ENCODE results near the gene CDC42EP5.
A peak's percentile ranks its signal among the peaks of the same experiment; 100 is the strongest.
"Not testable (repeated sequence)": the region's sequence is repeated elsewhere in the genome, so short reads cannot be mapped to it uniquely, and the experiment has no call there.

CDC42EP5 gene

DNA sequence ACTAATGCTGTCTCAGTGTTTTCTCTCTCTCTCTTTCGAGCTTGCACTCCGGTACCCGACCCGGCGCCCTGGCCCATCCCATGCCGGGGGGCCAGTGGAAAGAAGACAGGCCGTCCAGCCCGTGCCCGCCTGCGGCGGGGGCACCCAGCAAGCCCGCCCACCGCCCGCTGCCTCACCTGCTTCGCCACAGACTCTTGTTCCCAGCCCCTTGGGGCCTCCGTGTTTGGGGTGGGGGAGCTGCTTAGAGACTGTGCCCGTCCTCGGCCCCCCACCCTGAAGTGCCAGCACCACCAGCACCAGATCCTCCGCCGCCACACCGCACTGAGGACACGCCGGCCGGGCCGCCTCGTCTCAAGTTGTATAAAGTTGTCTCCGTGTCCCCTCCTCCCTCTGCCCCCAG, 11.9 kb downstream of the CDC42EP5 start:
- FAIRE-seq, result no peak

DNA sequence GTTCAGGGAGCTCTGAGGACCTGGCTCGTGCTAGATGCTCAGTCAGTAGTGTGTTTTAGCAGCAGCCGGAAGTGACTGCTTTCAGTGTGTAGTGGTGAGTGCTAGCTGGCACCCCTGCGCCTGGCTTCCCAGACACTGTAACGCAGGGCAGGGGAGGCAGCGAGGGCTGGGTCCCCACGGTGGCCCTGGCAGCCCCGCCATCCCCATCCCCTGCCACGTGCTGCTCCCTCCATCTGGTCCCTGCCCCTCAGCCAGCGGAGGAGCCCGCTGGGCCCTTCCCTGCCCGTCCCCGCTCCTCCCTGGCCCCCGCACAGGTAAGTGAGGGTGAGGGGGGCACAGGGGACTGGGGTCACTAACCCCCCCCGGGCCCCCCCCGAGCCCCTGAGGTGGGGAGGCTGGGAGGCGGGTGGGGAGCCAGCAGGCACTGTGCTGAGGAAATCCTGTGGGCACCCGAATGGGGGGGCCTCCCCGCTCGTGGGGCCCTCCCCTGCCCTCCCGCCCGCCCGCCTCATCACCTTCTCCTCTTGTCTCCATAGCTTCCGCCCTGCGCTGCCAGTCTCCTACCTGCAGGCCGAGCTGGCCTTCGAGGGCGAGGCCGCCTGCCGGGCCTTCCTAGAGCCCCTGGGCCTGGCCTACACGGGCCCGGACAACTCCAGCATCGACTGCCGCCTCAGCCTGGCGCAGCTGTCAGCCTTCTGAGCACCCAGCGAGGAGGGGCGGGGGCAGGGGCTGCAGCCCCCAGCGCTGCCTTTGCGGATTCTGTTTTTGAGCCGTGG, 12.7 kb downstream of the CDC42EP5 start:
- FAIRE-seq, result no peak

DNA sequence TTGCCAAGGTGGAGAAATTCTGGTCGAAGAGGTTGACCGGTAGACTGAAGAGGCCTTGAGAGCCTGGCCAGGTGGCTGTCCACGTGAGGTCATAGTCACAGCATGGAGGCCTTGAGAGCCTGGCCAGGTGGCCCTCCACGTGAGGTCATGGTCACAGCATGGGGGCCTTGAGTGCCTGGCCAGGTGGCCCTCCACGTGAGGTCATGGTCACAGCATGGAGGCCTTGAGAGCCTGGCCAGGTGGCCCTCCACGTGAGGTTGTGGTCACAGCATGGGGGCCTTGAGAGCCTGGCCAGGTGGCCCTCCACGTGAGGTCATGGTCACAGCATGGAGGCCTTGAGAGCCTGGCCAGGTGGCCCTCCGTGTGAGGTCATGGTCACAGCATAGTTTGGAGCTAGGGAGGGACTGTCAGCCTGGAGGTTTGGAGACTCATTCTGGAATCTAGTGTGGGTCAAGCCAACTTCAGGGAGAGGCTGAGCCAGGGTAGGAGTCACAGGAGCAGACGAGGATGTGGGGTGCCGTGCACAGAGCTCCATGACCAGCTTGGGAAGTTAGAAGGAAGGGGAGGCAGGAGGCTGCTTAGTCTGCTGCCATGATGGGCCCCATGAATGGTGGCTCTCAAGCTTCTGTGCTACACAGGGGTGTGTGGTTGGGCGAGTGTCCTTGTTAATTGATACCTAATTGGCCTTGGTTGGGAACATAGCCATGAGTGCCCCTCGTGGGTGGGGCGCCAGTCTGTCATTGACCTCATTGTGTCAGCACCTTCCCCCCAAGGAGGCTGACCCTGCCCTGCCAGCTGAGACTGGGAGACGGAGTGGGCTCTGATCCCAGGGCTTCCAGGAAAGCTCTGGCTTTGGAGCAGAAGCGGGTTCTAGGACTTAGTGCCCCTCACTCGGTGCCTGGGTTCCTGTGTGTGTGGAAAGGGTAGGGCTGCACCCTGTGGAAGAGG, 13.5 kb downstream of the CDC42EP5 start:
- no peak for FAIRE-seq

DNA sequence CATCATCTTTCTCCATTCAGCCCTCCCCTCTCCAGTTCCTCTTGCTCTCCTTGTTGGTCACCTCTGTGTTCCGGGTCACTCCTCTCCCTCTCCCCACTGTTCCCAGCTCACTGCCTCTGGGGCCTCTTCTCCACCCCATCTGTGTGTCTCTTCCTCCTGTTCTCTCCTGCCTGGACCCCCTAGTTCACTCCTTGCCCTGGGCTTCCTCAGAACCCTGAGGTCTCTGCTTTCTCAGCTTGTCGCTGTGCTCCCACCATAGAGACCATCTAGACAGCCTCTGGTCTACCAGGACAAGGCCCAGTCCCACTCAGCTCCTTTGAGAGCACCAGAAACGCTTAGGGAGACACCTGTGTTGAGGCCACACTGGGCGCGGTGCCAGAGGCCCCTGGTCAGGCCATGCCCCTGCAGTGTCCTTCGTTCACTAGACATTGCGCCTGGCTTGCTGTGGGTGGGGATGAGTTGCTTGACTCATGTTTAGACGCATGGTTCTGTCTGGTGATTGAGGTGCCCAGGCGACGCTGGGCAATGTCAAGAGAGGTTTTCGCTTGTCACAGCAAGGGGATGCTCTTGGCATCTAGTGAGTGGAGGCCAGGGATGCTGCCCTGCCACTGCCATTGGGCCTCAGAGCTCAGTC, 14.3 kb downstream of the CDC42EP5 start:
- no peak for FAIRE-seq

DNA sequence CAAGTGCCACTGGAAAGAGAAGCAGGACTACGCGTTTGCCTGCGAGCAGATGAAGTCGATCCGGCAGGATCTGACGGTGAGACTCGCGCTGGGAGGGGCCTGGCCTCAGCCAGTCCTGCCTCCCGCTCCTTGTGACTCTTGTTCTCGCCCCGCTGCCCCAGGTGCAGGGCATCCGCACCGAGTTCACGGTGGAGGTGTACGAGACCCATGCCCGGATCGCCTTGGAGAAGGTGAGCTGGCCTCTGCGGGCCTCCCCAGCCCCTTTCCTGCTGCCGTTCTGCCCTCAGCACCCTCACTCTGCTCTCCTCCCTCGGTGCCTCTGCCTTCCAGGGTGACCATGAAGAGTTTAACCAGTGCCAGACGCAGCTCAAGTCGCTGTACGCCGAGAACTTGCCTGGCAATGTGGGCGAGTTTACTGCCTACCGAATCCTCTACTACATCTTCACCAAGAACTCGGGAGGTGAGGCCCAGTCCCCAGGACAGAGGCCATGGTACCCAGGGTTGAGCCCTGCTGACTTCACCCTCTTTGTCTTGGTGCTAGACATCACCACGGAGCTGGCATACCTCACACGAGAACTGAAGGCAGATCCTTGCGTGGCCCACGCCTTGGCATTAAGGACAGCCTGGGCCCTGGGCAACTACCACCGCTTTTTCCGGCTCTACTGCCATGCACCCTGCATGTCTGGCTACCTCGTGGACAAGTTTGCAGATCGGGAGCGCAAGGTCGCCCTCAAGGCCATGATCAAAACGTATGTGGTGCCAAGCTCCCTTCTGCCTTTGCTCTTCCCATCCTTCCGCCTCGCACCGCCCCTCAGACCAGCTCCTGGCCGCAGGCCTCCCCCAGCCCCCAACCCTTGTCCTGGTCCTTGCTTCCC, 15.1 kb downstream of the CDC42EP5 start:
- FAIRE-seq, result no peak

DNA sequence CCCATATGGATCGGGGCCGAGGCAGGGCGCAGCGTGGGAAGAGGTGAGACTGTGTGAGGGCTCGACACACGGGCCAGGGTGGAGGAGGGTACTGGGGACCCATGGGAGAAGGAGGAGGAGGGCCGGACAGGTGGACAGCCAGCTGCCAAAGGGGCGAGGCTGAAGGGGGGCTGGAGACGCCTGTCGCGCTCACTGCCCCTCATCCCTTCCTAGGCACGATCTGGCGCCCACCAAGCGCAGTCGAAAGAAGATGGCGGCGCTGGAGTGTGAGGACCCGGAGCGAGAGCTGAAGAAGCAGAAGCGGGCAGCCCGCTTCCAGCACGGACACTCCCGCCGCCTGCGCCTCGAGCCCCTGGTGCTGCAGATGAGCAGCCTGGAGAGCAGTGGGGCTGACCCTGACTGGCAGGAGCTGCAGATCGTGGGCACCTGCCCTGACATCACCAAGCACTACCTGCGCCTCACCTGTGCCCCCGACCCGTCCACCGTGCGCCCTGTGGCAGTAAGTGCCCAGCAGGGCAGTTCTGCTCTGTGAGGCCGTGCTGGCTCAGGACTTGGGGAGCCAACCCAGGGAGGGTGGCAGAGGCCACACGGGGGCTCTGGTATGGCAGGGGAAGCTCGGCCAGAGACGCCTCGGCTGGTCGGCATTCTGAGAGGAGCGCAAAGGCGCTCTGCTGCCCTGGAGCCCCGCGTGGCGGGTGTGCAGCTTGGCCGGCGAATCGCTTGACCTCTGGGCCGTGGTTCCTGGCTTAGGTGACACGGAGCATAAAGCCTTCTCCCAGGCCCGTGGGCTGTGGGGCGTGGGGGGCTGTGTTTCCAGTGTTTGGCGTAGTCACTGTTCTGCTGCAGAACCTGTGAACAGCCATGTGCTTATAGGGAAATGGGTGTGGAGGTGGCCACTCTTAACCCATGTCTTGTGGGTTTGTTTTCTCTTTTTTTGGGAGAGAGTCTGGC, 16.4 kb downstream of the CDC42EP5 start:
- no peak for FAIRE-seq

DNA sequence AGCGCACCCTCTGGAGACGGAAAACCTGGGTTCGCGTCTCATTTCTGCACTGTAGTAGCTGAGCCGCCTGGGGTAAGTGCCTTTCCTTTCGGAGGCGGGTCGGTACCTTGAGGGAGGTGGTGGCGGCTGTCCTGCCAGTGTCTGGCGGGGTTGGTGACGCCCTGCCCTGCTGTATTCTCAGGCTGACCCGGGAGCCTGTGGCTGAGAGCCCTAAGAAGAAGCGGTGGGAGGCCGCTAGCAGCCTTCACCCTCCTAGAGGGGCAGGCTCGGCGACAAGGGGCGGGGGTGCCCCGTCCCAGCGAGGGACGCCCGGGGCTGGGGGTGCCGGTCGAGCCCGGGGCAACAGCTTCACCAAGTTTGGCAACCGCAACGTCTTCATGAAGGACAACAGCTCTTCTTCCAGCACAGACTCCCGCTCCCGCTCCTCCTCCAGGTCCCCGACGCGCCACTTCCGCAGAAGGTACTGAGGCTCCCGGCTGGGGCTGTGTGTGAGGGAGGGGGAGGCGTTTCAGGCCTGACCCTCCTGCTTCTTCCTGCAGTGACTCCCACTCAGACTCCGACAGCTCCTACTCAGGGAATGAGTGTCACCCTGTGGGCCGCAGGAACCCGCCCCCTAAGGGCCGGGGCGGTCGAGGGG, 17.2 kb downstream of the CDC42EP5 start:
- FAIRE-seq, result no peak

DNA sequence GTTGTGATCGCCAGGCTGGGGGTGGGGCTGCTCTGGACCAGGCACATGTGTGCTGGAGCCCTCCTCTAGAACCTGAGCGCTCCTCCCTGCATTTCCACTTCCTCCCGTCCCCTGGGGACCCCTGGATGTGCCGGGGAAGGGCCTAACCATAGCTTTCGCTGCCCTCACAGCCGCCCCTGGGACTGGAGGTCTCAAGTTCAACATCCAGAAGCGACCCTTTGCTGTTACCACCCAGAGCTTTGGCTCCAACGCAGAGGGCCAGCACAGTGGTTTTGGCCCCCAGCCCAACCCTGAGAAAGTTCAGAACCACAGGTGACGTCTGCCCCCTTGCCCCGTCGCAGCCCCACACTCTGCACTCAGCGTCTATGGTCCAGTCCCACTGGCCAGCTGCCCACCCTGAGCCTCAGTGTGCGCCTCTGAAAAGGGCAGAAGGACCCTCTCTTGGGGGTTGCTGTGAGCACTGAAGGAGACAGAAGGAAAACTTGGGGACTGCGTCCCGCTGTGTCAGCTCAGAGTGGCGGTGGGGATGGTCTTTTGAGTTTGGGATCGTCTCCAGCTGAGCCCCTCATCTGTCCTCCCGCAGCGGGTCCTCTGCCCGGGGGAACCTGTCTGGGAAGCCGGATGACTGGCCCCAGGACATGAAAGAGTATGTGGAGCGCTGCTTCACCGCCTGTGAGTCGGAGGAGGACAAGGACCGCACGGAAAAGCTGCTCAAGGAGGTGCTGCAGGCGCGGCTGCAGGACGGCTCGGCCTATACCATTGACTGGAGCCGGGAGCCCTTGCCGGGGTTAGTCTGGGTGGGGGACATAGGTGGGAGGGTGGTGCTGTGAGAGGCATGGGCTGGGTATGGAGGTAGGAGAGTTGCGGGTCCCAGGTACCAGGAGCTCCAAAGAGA, 18.1 kb downstream of the CDC42EP5 start:
- FAIRE-seq, result no peak

DNA sequence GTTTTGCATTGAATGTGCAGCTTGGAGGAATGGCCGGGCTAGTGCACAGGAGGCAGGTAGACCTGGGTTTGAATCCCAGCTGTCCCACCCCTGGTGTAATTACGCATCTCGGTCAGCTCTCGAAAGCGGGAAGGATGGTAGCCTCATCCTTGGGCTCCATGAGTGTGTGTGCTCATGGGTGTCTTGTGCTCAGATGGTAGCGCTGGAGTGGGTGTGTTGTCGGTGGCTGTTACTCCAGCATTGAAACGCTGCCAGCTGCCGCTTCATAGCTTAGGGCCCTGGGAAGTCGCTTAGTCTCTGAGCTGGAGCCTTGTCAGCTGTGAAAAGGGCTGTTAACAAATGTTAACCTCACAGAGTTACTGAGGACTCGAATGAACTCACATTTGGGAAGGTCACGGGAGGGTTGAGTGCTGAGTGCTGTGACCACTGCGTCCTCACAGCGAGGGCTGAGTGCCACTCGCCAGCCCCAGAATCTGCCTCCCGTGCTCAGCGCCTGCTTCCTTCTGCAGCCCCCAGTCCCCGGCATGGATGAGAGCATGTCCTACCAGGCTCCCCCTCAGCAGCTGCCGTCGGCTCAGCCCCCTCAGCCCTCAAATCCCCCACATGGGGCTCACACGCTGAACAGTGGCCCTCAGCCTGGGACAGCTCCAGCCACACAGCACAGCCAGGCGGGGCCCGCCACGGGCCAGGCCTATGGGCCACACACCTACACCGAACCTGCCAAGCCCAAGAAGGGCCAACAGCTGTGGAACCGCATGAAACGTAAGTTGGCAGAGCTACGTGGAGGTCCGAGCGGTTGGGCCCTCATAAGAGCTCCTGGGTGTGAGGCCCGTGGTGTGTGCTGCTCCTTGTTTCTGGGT, 18.9 kb downstream of the CDC42EP5 start:
- no peak for FAIRE-seq

DNA sequence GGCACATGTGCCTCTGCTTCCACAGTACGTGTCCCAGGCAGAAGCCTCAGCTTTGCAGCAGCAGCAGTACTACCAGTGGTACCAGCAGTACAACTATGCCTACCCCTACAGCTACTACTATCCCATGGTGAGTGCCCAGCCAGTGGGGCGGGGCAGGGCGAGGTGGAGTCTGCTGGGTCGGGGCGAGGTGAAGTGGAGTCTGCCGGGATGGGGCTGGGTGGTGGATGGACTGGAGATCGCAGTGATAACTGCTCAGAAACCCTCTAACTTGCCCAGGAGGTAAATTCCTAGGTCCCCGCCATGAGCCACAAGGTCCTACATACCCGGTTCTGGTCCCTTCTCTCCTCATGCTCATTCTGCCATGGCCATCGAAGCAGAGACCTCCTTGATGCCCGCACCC, 20.5 kb downstream of the CDC42EP5 start:
- FAIRE-seq, result no peak

DNA sequence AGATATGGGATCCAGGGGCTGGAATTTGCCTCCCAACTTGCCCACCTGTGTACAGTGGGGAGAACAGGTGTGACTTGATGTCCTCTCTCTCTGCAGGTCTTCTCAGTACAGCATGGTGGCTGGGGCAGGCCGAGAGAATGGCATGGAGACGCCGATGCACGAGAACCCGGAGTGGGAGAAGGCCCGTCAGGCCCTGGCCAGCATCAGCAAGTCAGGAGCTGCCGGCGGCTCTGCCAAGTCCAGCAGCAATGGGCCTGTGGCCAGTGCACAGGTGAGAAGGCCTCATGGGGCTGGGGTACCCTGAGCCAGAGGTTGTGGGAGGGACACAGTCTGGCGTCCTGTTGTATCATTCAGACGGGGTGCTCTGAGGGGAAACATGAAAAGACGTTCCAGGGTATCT, 21.1 kb downstream of the CDC42EP5 start:
- FAIRE-seq, result no peak

DNA sequence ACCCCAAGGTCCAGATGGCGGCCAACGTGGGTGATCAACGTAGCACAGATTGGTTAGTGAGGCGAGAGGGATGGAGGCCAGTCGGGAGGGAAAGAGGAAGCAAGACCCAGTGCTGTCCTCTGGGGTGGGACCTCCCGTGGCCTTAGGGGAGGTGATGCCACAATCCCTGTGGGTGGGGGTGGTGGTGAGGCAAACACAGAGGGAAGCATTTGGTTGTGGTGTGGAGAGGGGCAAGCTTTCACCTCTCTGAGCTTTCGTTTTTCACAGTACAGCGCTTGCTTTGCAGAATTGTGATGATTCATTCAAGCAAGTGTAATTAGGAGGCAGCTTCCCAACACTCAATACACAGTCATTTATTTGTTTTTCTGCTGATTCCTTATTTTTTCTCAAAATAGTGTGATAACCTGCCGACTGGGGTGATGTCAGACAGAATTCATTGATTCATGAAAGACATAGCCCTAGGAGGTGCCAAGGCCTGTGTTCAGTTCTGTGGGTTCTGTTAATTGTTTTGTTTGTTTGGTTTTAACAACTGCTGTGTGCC, 21.7 kb downstream of the CDC42EP5 start:
- no peak for FAIRE-seq

DNA sequence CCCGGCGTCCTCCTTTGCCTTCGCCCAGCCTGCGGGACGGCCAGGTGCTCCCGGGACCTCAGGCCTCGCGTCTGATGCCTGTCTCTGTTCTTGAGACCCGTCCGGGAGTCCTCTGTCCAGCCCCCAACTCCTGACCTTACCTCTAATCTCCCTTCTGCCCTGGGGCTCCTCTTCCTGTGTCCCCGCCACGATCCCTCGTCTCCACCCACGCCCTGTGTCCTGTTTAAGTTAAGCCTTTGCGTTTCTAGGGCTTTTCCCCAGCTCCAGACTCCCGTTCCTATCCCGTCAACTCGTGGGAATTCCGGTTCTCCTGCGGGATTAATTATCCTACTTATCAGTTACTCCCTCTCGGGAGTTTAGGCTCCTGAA, 23.4 kb downstream of the CDC42EP5 start:
- FAIRE-seq, result no peak

DNA sequence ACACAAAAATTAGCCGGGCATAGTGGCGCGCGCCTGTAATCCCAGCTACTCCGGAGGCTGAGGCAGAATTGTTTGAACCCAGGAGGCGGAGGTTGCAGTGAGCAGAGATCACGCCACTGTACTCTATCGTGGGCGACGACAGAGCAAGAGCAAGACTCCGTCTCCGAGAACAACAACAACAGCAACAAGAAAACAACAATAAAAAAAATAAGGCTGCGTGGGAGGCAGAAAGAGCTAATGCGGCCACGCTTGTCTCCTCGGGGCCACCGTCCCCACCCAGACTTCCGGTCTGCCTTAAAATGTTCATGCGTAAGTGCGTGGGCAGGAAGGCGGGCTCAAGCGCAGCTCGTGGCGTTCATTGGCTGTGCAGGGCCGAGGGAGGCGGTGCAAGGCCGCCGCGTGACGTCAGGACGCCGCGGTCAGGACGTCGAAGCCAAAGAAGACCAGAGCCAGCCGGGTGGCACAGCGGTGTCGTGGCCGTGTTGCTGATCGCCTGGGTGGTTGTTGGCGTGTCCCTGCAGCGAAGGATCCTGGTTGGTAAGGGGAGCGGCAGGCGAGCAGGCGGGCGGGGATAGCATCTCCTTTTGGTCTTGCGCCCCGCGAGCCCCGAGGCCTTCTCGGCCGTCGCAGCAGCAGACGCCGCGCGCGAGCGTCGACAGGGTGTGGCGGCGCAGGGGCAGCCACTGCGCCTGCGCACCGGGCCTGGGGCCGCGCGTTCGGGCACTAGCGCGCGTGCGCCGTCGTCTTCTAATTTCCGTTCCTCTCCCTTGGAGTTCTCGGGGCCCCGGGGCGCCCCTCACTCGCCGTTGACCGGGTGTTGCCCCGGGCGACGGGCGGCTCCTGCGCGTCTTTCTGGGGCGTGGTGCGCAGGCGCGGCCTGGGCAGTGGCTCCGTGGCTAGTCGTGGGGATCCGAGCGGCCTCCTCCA, 24.1 kb downstream of the CDC42EP5 start, which contains the start of gene LENG8:
LENG8 (plus strand) TSS at position 426 of the 927 bp plus-strand sequence. CDS start 2,146 bp downstream, outside the sequence.
- FAIRE-seq, result peak; percentile 79

DNA sequence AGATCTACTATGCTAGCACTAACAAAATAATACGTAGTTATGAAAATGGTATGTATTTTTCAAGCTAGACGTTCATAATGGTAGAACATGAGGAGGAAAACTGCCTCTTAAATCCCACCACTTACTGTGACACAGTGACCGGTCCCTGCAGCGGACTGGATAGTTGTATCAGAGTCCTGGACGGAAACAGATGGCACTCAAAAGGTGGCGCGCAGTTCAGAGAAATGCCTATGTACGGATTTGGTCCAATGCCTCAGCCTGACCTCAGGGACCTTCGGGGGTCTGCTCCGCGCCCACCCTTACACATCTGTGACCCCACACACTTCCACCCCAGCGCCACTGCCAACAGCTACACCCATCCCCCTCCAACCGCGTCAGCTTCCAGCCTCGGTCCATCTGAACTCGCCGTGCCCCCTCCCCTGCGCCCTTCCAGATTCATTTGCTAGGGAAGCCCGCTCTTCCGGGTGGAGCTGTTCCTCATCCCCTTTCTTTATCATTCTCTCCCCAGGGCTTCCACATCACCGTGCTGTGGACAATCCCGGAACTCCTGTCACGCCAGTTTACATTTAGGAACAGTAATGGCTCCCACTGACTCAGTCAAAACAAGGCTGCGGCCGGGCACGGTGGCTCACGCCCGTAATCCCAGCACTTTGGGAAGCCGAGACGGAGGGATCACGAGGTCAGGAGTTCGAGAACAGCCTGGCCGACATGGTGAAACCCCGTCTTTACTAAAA, 24.9 kb downstream of the CDC42EP5 start:
- no peak for FAIRE-seq

DNA sequence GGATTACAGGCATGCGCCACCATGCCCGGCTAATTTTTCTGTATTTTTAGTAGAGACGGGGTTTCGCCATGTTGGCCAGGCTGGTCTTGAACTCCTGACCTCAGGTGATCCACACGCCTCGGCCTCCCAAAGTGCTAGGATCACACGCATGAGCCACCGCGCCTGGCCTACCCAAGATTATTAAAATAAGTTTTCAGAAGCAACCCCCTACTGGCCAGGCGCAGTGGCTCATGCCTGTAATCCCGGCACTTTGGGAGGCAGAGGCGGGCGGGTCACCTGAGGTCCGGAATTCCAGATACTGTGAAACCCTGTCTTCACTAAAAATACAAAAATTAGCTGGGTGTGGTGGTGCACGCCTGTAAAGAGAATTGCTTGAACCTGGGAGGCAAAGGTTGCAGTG, 26.7 kb downstream of the CDC42EP5 start:
- FAIRE-seq, result not testable (repeated sequence)

Data from A204.1 (cell line).